GM12878 (cell line): ENCODE data around the gene AGPAT4. TPM values are rescaled to one million over a fixed set of nuclear protein-coding genes. Genes with fewer than 3 reads are reported as not detected.

ENCODE experiments used
- ATAC-seq: fragments of 200-7000 bp; cut with Tn5 transposase; 3 replicates; pipeline ENCODE4 v1.9.1; 2020; ENCODE audit warnings: mild to moderate bottlenecking, moderate library complexity
- BruUV-seq: library from RNA; stranded (reverse); fragments of 400-500 nt; replicated peaks from 2 replicates; lab custom pipeline; 2021; lab: Mats Ljungman, UMichigan
- CTCF ChIA-PET: fragments of 300-600 bp; sonication (Branson Sonifier 250); formaldehyde crosslinking; extraction: SDS; loops from one replicate; lab custom pipeline; 2021; ENCODE audit warnings: inconsistent platforms; lab: Yijun Ruan, JAX
- POLR2A ChIA-PET: fragments of 350-600 bp; formaldehyde crosslinking; extraction: SDS; loops from one replicate; lab custom pipeline; 2021; ENCODE audit warnings: inconsistent platforms; lab: Charles Lee
- RAD21 ChIA-PET: fragments of 300-600 bp; sonication (Branson Sonifier 250); formaldehyde crosslinking; loops from one replicate; lab custom pipeline; 2023; ENCODE audit warnings: antibody characterized with exemption; ENCODE audit not compliant: unreplicated experiment; lab: Charles Lee
- SMC1A ChIA-PET: fragments of 300-600 bp; sonication (Branson Sonifier 250); formaldehyde crosslinking; loops from one replicate; lab custom pipeline; 2023; ENCODE audit not compliant: unreplicated experiment, uncharacterized antibody; lab: Charles Lee
- DNase-seq: peaks from one replicate; pipeline ENCODE4 v3.0.0-alpha.2; 2011; ENCODE audit warnings: low read depth, low spot score
- FAIRE-seq: peaks from 3 replicates; lab custom pipeline; 2011; peaks lifted over from hg19 to GRCh38; lab: Jason Lieb, UNC
- H2AFZ ChIP-seq: 2 replicates; pipeline ENCODE4 v1.6.0; 2011; ENCODE audit warnings: low read depth, low read length, control low read depth; ENCODE audit not compliant: control insufficient read depth
- H3K27ac ChIP-seq: 2 replicates; pipeline ENCODE4 v1.5.1; 2011; ENCODE audit warnings: control low read depth; ENCODE audit not compliant: control insufficient read depth, insufficient read depth
- H3K27me3 ChIP-seq, 2 experiments: replicated peaks in 1 of 2; 2 replicates each; pipeline versions ENCODE4 v1.6.0 to v1.6.1; 2011; ENCODE audit warnings: low read length in 1 of 2; ENCODE audit not compliant: control insufficient read depth in 2 of 2, insufficient read depth in 2 of 2
- H3K36me3 ChIP-seq, 2 experiments: 2 replicates each; pipeline ENCODE4 v1.5.1; 2011; ENCODE audit warnings: low read length in 1 of 2; ENCODE audit not compliant: control insufficient read depth in 2 of 2, insufficient read depth in 2 of 2
- H3K4me1 ChIP-seq: 2 replicates; pipeline ENCODE4 v1.6.1; 2011; ENCODE audit warnings: mild to moderate bottlenecking, low read length, moderate library complexity, mixed read lengths; ENCODE audit not compliant: control insufficient read depth, insufficient read depth
- H3K4me2 ChIP-seq: 2 replicates; pipeline ENCODE4 v1.6.0; 2011; ENCODE audit warnings: control low read depth; ENCODE audit not compliant: control insufficient read depth, insufficient read depth
- H3K4me3 ChIP-seq: fragments of 200-600 bp; sonication (generic); 2 replicates; pipeline ENCODE4 v1.5.1; 2016
- H3K79me2 ChIP-seq: 2 replicates; pipeline ENCODE4 v1.6.0; 2011; ENCODE audit warnings: low read length; ENCODE audit not compliant: control insufficient read depth, insufficient read depth
- H3K9ac ChIP-seq: 2 replicates; pipeline ENCODE4 v1.8.0; 2011; ENCODE audit warnings: low read length, control low read depth, mixed read lengths; ENCODE audit not compliant: control insufficient read depth, insufficient read depth
- H3K9me3 ChIP-seq: replicated peaks from 3 replicates; pipeline ENCODE4 v1.5.1; 2011; ENCODE audit warnings: mild to moderate bottlenecking, low read length; ENCODE audit not compliant: control insufficient read depth, insufficient read depth
- H4K20me1 ChIP-seq: 2 replicates; pipeline ENCODE4 v1.6.0; 2011; ENCODE audit not compliant: control insufficient read depth, insufficient read depth
- CEBPZ ChIP-seq: fragments of 150-350 bp; IDR thresholded peaks from 2 replicates; pipeline ENCODE4 v1.6.1; 2016; ENCODE audit warnings: low read depth, low read length
- REST ChIP-seq: IDR thresholded peaks from 2 replicates; pipeline ENCODE4 v1.6.1; 2012; ENCODE audit warnings: mild to moderate bottlenecking, low read depth, low read length
- WGBS: methylation state at CpG from one replicate; pipeline ENCODE4 v1.1.6; 2016; ENCODE audit warnings: low lambda C conversion rate; ENCODE audit not compliant: insufficient replicate concordance, insufficient coverage; ENCODE audit errors: missing lambda C conversion rate; 5-methylcytosine and 5-hydroxymethylcytosine counted together
- in situ Hi-C: fragments of 300-500 bp; cut with MboI; formaldehyde crosslinking; loops from 9 replicates; pipeline ENCODE4 v1.14.3; 2018; ENCODE audit warnings: mixed read lengths
- intact Hi-C: fragments of 100-400 bp; cut with micrococcal nuclease; formaldehyde crosslinking; loops from one replicate; pipeline ENCODE4 v1.14.2; 2022; ENCODE audit not compliant: unreplicated experiment
- polyA plus RNA-seq, 11 experiments: library from polyadenylated mRNA; depleted of rRNA in 4 of 11; unstranded in 6 of 11; stranded (reverse) in 5 of 11; fragments of >200 nt; fragmentation: Nextera tagmentation in 4 of 11; fragmentation: Illumina TruSeq in 1 of 11; extraction: Ambion mirVana in 4 of 11; extraction: Trizol in 1 of 11; gene quantifications; 1 replicate in 1 of 11; 2 replicates in 10 of 11; pipeline versions ENCODE4 v1.2.1 to v1.2.3, GENCODE V29; 2011 to 2016; ENCODE audit warnings: inconsistent platforms in 2 of 11, missing spikeins in 2 of 11, low read depth in 1 of 11
- total RNA-seq, 4 experiments: library from RNA; depleted of rRNA in 3 of 4; stranded (reverse); fragments of >200 nt in 3 of 4; fragmentation: Illumina TruSeq in 1 of 4; extraction: Trizol in 1 of 4; gene quantifications; 2 replicates each; pipeline versions ENCODE4 v1.2.1 to v1.2.3, GENCODE V29; 2013 to 2021

AGPAT4 gene
- total and polyA plus RNA-seq, 10 of the 15 experiments (the other 5 are each of a cell fraction or from before 2014, with no cell fraction given): 0.34 to 2.2 (median 1.3) TPM

- Histone ChIP-seq H3K4me2 (no peak overlapping the region), H3K27me3 (no peaks in the 10 kb centered on the region; a peak in 1 of 4 replicates), H4K20me1 (no peaks in the 10 kb centered on the region), H3K4me3 (no peak overlapping the region), H3K36me3 (no peaks in the 10 kb centered on the region), H3K79me2 (no peaks in the 10 kb centered on the region), H3K4me1 (no peaks in the 10 kb centered on the region), H2AFZ (no peak overlapping the region), H3K9me3 (no peaks in the 10 kb centered on the region), H3K9ac (no peak overlapping the region), H3K27ac (no peak overlapping the region)
- ChIA-PET POLR2A (no interaction called here), CTCF (interaction anchor here (0.6 kb wide), 1 partner anchor 134 kb away, joined by 3 read pairs; no protein-coding TSS in a partner anchor), SMC1A (no interaction called here), RAD21 (no interaction called here)
- 50% methylated on average over 9 of the region's 9 CpGs for WGBS
- in situ Hi-C loops (no loop called here), intact Hi-C loops (no loop called here)
- BruUV-seq: no TSS peak
- no peak for FAIRE-seq
- no peak for DNase-seq
- no peak for ATAC-seq
- no peak for TF ChIP-seq CEBPZ
- TF ChIP-seq REST: no peak
Observed at GRCh38 chr6:161162722-161163121, 111.1 kb downstream of the AGPAT4 start.
